Activated CD8-positive, alpha-beta memory T cell treated with anti-CD3 and anti-CD28 coated beads, Interleukin-2, amount 10 ng/mL, durations not matched to agents 7 days and 5 days (primary cell): ENCODE data around the gene SAMD13. TPM values are rescaled to one million over a fixed set of nuclear protein-coding genes. Genes with fewer than 3 reads are reported as not detected.
A peak's percentile ranks its signal among the peaks of the same experiment; 100 is the strongest.
"Not testable (repeated sequence)": the region's sequence is repeated elsewhere in the genome, so short reads cannot be mapped to it uniquely, and the experiment has no call there.

ENCODE experiments used
- ATAC-seq: fragments of 150-1000 bp; cut with Tn5 transposase; one replicate; pipeline ENCODE4 v1.10.0; 2021; ENCODE audit warnings: moderate library complexity
- CTCF ChIA-PET: fragments of 350-600 bp; sonication (Branson Sonifier 250); formaldehyde crosslinking; loops from one replicate; lab custom pipeline; 2021; ENCODE audit warnings: antibody characterized with exemption; lab: Charles Lee
- DNase-seq: peaks from one replicate; pipeline ENCODE4 v3.0.0-alpha.2; 2020
- H3K27ac Mint-ChIP-seq: one replicate; pipeline ENCODE4 v1.8.0; 2021; ENCODE audit warnings: mild to moderate bottlenecking, mixed read lengths
- H3K27me3 Mint-ChIP-seq: one replicate; pipeline ENCODE4 v1.8.0; 2021; ENCODE audit warnings: mixed read lengths
- H3K36me3 Mint-ChIP-seq: one replicate; pipeline ENCODE4 v1.8.0; 2021; ENCODE audit warnings: mild to moderate bottlenecking, mixed read lengths
- H3K4me1 Mint-ChIP-seq: one replicate; pipeline ENCODE4 v1.8.0; 2021; ENCODE audit warnings: mixed read lengths
- H3K4me3 Mint-ChIP-seq: one replicate; pipeline ENCODE4 v1.8.0; 2021; ENCODE audit warnings: mild to moderate bottlenecking, moderate library complexity, mixed read lengths
- H3K9me3 Mint-ChIP-seq: one replicate; pipeline ENCODE4 v1.8.0; 2022; ENCODE audit warnings: low read depth, mixed read lengths
- total RNA-seq, 2 experiments: library from RNA; stranded (reverse); gene quantifications; one replicate each; pipeline ENCODE4 v1.2.3, GENCODE V29; 2021

The SAMD13 gene
- total RNA-seq, 2 experiments from 2014 or later: 0.73 to 0.82 TPM

- Mint-ChIP-seq H3K36me3 (peaks cover 3% of the 10 kb centered on the region), H3K4me1 (peaks cover 11% of the 10 kb centered on the region), H3K9me3 (no peaks in the 10 kb centered on the region), H3K4me3 (no peak overlapping the region), H3K27me3 (no peaks in the 10 kb centered on the region), H3K27ac (no peak overlapping the region)
- DNase-seq: no peak
- CTCF ChIA-PET: no interaction called here
- no peak for ATAC-seq
Measured at GRCh38 chr1:84268346-84268745, 33.2 kb upstream of the SAMD13 start.

GRCh38 chr1:84269306-84269705 is 32.2 kb upstream of the SAMD13 start:
- CTCF ChIA-PET: no interaction called here
- ATAC-seq: no peak
- Mint-ChIP-seq H3K9me3 (no peaks in the 10 kb centered on the region), H3K27me3 (no peaks in the 10 kb centered on the region), H3K27ac (no peak overlapping the region), H3K4me1 (peaks cover 11% of the 10 kb centered on the region), H3K36me3 (peaks cover 3% of the 10 kb centered on the region), H3K4me3 (no peak overlapping the region)
- DNase-seq: no peak

GRCh38 chr1:84271441-84272151 is 29.9 kb upstream of the SAMD13 start:
- peaks cover 3% of the 10 kb centered on the region for H3K36me3 Mint-ChIP-seq
- H3K9me3 Mint-ChIP-seq: no peaks in the 10 kb centered on the region
- H3K27ac Mint-ChIP-seq: peak overlapping the region; percentile 35
- H3K4me3 Mint-ChIP-seq: no peak overlapping the region
- CTCF ChIA-PET: no interaction called here
- H3K4me1 Mint-ChIP-seq: peaks cover 11% of the 10 kb centered on the region
- no peak for DNase-seq
- ATAC-seq: peak; percentile 63
- H3K27me3 Mint-ChIP-seq: no peaks in the 10 kb centered on the region

GRCh38 chr1:84272401-84272800 is 29.1 kb upstream of the SAMD13 start:
- Mint-ChIP-seq H3K27me3 (no peaks in the 10 kb centered on the region), H3K4me3 (no peak overlapping the region), H3K4me1 (peaks cover 11% of the 10 kb centered on the region), H3K36me3 (peaks cover 3% of the 10 kb centered on the region), H3K9me3 (no peaks in the 10 kb centered on the region), H3K27ac (no peak overlapping the region)
- CTCF ChIA-PET: no interaction called here
- DNase-seq: no peak
- ATAC-seq: no peak

GRCh38 chr1:84277343-84278059 is 24.0 kb upstream of the SAMD13 start:
- Mint-ChIP-seq H3K4me1 (no peaks in the 10 kb centered on the region), H3K9me3 (no peaks in the 10 kb centered on the region), H3K4me3 (no peak overlapping the region), H3K27me3 (peaks cover 2% of the 10 kb centered on the region), H3K36me3 (no peaks in the 10 kb centered on the region), H3K27ac (no peak overlapping the region)
- DNase-seq (no peak), ATAC-seq (no peak)
- CTCF ChIA-PET: no interaction called here

GRCh38 chr1:84278905-84279304 is 22.6 kb upstream of the SAMD13 start:
- Mint-ChIP-seq H3K9me3 (no peaks in the 10 kb centered on the region), H3K27ac (no peak overlapping the region), H3K4me3 (no peak overlapping the region), H3K36me3 (peaks cover 3% of the 10 kb centered on the region), H3K4me1 (no peaks in the 10 kb centered on the region), H3K27me3 (peaks cover 2% of the 10 kb centered on the region)
- ATAC-seq (no peak), DNase-seq (no peak)
- CTCF ChIA-PET: no interaction called here

- DNase-seq (no peak), ATAC-seq (no peak)
- Mint-ChIP-seq H3K36me3 (peaks cover 3% of the 10 kb centered on the region), H3K9me3 (no peaks in the 10 kb centered on the region), H3K4me1 (no peaks in the 10 kb centered on the region), H3K27me3 (peaks cover 2% of the 10 kb centered on the region), H3K27ac (no peak overlapping the region), H3K4me3 (no peak overlapping the region)
- CTCF ChIA-PET: no interaction called here
Measured at GRCh38 chr1:84280912-84281311, 20.6 kb upstream of the SAMD13 start.

GRCh38 chr1:84282780-84283333 is 18.7 kb upstream of the SAMD13 start:
- no peak overlapping the region for H3K4me3 Mint-ChIP-seq
- H3K27me3 Mint-ChIP-seq: peaks cover 9% of the 10 kb centered on the region
- H3K36me3 Mint-ChIP-seq: peaks cover 7% of the 10 kb centered on the region
- CTCF ChIA-PET: no interaction called here
- H3K9me3 Mint-ChIP-seq: peaks cover 10% of the 10 kb centered on the region
- ATAC-seq (no peak), DNase-seq (no peak)
- no peaks in the 10 kb centered on the region for H3K4me1 Mint-ChIP-seq
- H3K27ac Mint-ChIP-seq: no peak overlapping the region

- no peak overlapping the region for H3K27ac Mint-ChIP-seq
- H3K36me3 Mint-ChIP-seq: peaks cover 7% of the 10 kb centered on the region
- H3K4me3 Mint-ChIP-seq: no peak overlapping the region
- H3K9me3 Mint-ChIP-seq: peaks cover 10% of the 10 kb centered on the region
- CTCF ChIA-PET: no interaction called here
- no peaks in the 10 kb centered on the region for H3K4me1 Mint-ChIP-seq
- peaks cover 9% of the 10 kb centered on the region for H3K27me3 Mint-ChIP-seq
- ATAC-seq: no peak
- DNase-seq: no peak
Measured at GRCh38 chr1:84283381-84283780, 18.1 kb upstream of the SAMD13 start.

GRCh38 chr1:84286071-84286470 is 15.4 kb upstream of the SAMD13 start:
- Mint-ChIP-seq H3K9me3 (peaks cover 12% of the 10 kb centered on the region), H3K27me3 (peaks cover 7% of the 10 kb centered on the region), H3K27ac (no peak overlapping the region), H3K4me3 (no peak overlapping the region), H3K4me1 (no peaks in the 10 kb centered on the region), H3K36me3 (peaks cover 8% of the 10 kb centered on the region)
- DNase-seq: no peak
- ATAC-seq: no peak
- CTCF ChIA-PET: interaction anchor here (1.9 kb wide), 1 partner anchor 18 kb away, joined by 5 read pairs; no protein-coding TSS in a partner anchor

GRCh38 chr1:84287389-84287788 is 14.1 kb upstream of the SAMD13 start:
- H3K4me1 Mint-ChIP-seq, ATAC-seq, DNase-seq, CTCF ChIA-PET, H3K36me3 Mint-ChIP-seq, H3K4me3 Mint-ChIP-seq, H3K27ac Mint-ChIP-seq: not testable (repeated sequence)
- H3K9me3 Mint-ChIP-seq: peaks cover 12% of the 10 kb centered on the region
- peaks cover 11% of the 10 kb centered on the region for H3K27me3 Mint-ChIP-seq

- ATAC-seq: no peak
- Mint-ChIP-seq H3K4me1 (no peaks in the 10 kb centered on the region), H3K9me3 (peaks cover 12% of the 10 kb centered on the region), H3K27ac (no peak overlapping the region), H3K27me3 (peaks cover 11% of the 10 kb centered on the region), H3K4me3 (no peak overlapping the region), H3K36me3 (peaks cover 7% of the 10 kb centered on the region)
- CTCF ChIA-PET: interaction anchor here (2.2 kb wide), 1 partner anchor 9 kb away, joined by 6 read pairs; no protein-coding TSS in a partner anchor
- DNase-seq: no peak
Measured at GRCh38 chr1:84289169-84289785, 12.2 kb upstream of the SAMD13 start.

GRCh38 chr1:84291882-84292655 is 9.4 kb upstream of the SAMD13 start:
- Mint-ChIP-seq H3K4me3 (no peak overlapping the region), H3K27me3 (peaks cover 7% of the 10 kb centered on the region), H3K4me1 (no peaks in the 10 kb centered on the region), H3K36me3 (peaks cover 12% of the 10 kb centered on the region), H3K27ac (no peak overlapping the region), H3K9me3 (peaks cover 9% of the 10 kb centered on the region)
- DNase-seq (no peak), ATAC-seq (no peak)
- CTCF ChIA-PET: no interaction called here
